ENCODE results near the gene SLC6A17. TPM values are rescaled to one million over a fixed set of nuclear protein-coding genes. Genes with fewer than 3 reads are reported as not detected.

The SLC6A17 gene
- total and polyA plus RNA-seq, 2 donors (not counting 1 experiment from before 2014, with no cell fraction given), result not detected

GRCh38 chr1:110227774-110228173 lies 77.5 kb downstream of the SLC6A17 start:
- ATAC-seq (ENCODE audit: low read depth) (no peak), DNase-seq (no peak)
- intact Hi-C loops (cut with micrococcal nuclease), result no loop called here
- no peak overlapping the region for H3K4me3 ChIP-seq (ENCODE audit: control extremely low read depth in 1 of 5, extremely low read depth in 1 of 5, insufficient read depth in 1 of 5, low read depth in 2 of 5, low read length in 4 of 5)
- Mint-ChIP-seq H3K4me3 (no peak overlapping the region), H3K9me3 (ENCODE audit: insufficient read depth) (no peaks in the 10 kb centered on the region), H3K27me3 (no peaks in the 10 kb centered on the region), H3K27ac (no peak overlapping the region), H3K4me1 (no peaks in the 10 kb centered on the region)
- H3K4me1 ChIP-seq (ENCODE audit: control insufficient read depth in 2 of 2, insufficient read depth in 2 of 2, low read length in 2 of 2), result no peaks in the 10 kb centered on the region
- WGBS (ENCODE audit: insufficient coverage), result 96% methylated on average over 10 of the region's 12 CpGs
- H2AFZ ChIP-seq (ENCODE audit: insufficient read depth, low read depth, low read length, poor library complexity, severe bottlenecking), result no peak overlapping the region
- H3K4me2 ChIP-seq (replicated peaks; ENCODE audit: low read depth, low read length, poor library complexity, severe bottlenecking), result no peak overlapping the region
- H3K9ac ChIP-seq (ENCODE audit: low read length), result no peak overlapping the region
- no peaks in the 10 kb centered on the region for H4K20me1 ChIP-seq (ENCODE audit: control insufficient read depth, insufficient read depth, low read length, poor library complexity, severe bottlenecking)
- peaks cover 0 to 6% of the 10 kb centered on the region in 2 experiments for H3K36me3 ChIP-seq (replicated peaks in 1 of 2; ENCODE audit: control extremely low read depth in 1 of 2, control insufficient read depth in 1 of 2, extremely low read depth in 1 of 2, insufficient read depth in 2 of 2, low read length in 1 of 2)
- no peaks in the 10 kb centered on the region for H3K9me3 ChIP-seq (ENCODE audit: control extremely low read depth in 1 of 3, control insufficient read depth in 2 of 3, insufficient read depth in 1 of 3, low read length in 2 of 3)
- no peak overlapping the region for H3K27ac ChIP-seq (ENCODE audit: low read length in 2 of 2)
- no peaks in the 10 kb centered on the region for H3K27me3 ChIP-seq (replicated peaks in 1 of 4; ENCODE audit: control extremely low read depth in 1 of 4, control insufficient read depth in 3 of 4, insufficient read depth in 4 of 4, low read length in 3 of 4)
- ChIA-PET POLR2A (no interaction called here), CTCF (interaction anchor here (1.3 kb wide), 1 partner anchor 233 kb away, joined by 5 read pairs; no protein-coding TSS in a partner anchor)
- no peaks in the 10 kb centered on the region for H3K79me2 ChIP-seq (ENCODE audit: control insufficient read depth, insufficient read depth, low read length)
- no peak for TF ChIP-seq CTCF (IDR thresholded peaks at IDR 0.05)
- TF ChIP-seq EZH2 (IDR thresholded peaks at IDR 0.05; ENCODE audit: borderline replicate concordance, insufficient read depth, low read depth, low read length, poor library complexity, severe bottlenecking), result no peak

GRCh38 chr1:110228381-110228780 lies 78.1 kb downstream of the SLC6A17 start:
- ChIA-PET POLR2A (no interaction called here), CTCF (interaction anchor here (1.3 kb wide), 1 partner anchor 232 kb away, joined by 5 read pairs; no protein-coding TSS in a partner anchor)
- no peaks in the 10 kb centered on the region for H3K9me3 ChIP-seq (ENCODE audit: control extremely low read depth in 1 of 3, control insufficient read depth in 2 of 3, insufficient read depth in 1 of 3, low read length in 2 of 3)
- Mint-ChIP-seq H3K9me3 (ENCODE audit: insufficient read depth) (no peaks in the 10 kb centered on the region), H3K27ac (no peak overlapping the region), H3K4me3 (no peak overlapping the region), H3K4me1 (no peaks in the 10 kb centered on the region), H3K27me3 (no peaks in the 10 kb centered on the region)
- WGBS (ENCODE audit: insufficient coverage), result 100% methylated on average over 6 of the region's 12 CpGs
- intact Hi-C loops (cut with micrococcal nuclease), result no loop called here
- no peaks in the 10 kb centered on the region for H3K27me3 ChIP-seq (replicated peaks in 1 of 4; ENCODE audit: control extremely low read depth in 1 of 4, control insufficient read depth in 3 of 4, insufficient read depth in 4 of 4, low read length in 3 of 4)
- no peak for TF ChIP-seq EZH2 (IDR thresholded peaks at IDR 0.05; ENCODE audit: borderline replicate concordance, insufficient read depth, low read depth, low read length, poor library complexity, severe bottlenecking)
- no peak for TF ChIP-seq CTCF (IDR thresholded peaks at IDR 0.05)
- ATAC-seq (ENCODE audit: low read depth) (no peak), DNase-seq (no peak)
- no peak overlapping the region for H3K4me2 ChIP-seq (replicated peaks; ENCODE audit: low read depth, low read length, poor library complexity, severe bottlenecking)
- no peak overlapping the region for H2AFZ ChIP-seq (ENCODE audit: insufficient read depth, low read depth, low read length, poor library complexity, severe bottlenecking)
- H3K9ac ChIP-seq (ENCODE audit: low read length), result no peak overlapping the region
- no peaks in the 10 kb centered on the region for H3K79me2 ChIP-seq (ENCODE audit: control insufficient read depth, insufficient read depth, low read length)
- no peak overlapping the region for H3K27ac ChIP-seq (ENCODE audit: low read length in 2 of 2)
- H3K4me3 ChIP-seq (ENCODE audit: control extremely low read depth in 1 of 5, extremely low read depth in 1 of 5, insufficient read depth in 1 of 5, low read depth in 2 of 5, low read length in 4 of 5), result no peak overlapping the region
- H3K4me1 ChIP-seq (ENCODE audit: control insufficient read depth in 2 of 2, insufficient read depth in 2 of 2, low read length in 2 of 2), result no peaks in the 10 kb centered on the region
- H3K36me3 ChIP-seq (replicated peaks in 1 of 2; ENCODE audit: control extremely low read depth in 1 of 2, control insufficient read depth in 1 of 2, extremely low read depth in 1 of 2, insufficient read depth in 2 of 2, low read length in 1 of 2), result peaks cover 0 to 6% of the 10 kb centered on the region in 2 experiments
- no peaks in the 10 kb centered on the region for H4K20me1 ChIP-seq (ENCODE audit: control insufficient read depth, insufficient read depth, low read length, poor library complexity, severe bottlenecking)
